HG02852 (cell line): ENCODE results near the gene YPEL3.

Experiments
- ATAC-seq: cut with Tn5 transposase; IDR thresholded peaks from one replicate; pipeline ENCODE4 v1.9.1; 2021; ENCODE audit warnings: mild to moderate bottlenecking, moderate library complexity; ENCODE audit not compliant: unreplicated experiment

Gene YPEL3

GRCh38 chr16:30053376-30054015 lies 42.5 kb downstream of the YPEL3 start:
- peak; percentile 10 for ATAC-seq

GRCh38 chr16:30052671-30053372 lies 43.2 kb downstream of the YPEL3 start:
- ATAC-seq, result peak; percentile 64

GRCh38 chr16:30051518-30051917 lies 44.5 kb downstream of the YPEL3 start:
- ATAC-seq, result no peak

GRCh38 chr16:30049871-30050270 lies 46.1 kb downstream of the YPEL3 start:
- ATAC-seq, result no peak

- no peak for ATAC-seq
Observed at GRCh38 chr16:30046588-30046987, 49.4 kb downstream of the YPEL3 start.

GRCh38 chr16:30046178-30046577 lies 49.8 kb downstream of the YPEL3 start:
- ATAC-seq, result no peak
